ENCODE data around the gene ZNF444.

The ZNF444 gene

DNA sequence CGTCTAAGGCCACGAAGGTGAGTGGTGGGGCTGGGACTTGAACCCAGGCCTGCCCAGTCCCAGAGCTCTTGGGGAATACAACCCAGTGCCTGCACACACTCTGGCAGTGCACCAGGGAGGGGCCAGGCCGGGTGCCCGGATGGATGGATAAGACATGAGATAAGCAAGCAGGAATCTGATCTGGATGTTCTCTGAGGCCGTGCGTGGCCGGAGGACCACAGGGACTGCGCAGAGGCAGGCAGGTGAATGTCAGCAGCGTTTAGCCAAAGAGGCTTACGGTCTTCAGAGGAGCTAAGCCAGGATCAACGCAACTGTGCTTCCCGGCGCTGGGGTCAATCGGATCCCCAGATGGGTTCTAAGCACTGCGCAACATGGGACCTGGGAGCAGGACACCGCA lies 21.5 kb upstream of the ZNF444 start:
- Histone ChIP-seq H3K4me1 (ENCODE audit: control insufficient read depth, insufficient read depth, low read length) (peaks cover 14% of the 10 kb centered on the region), H3K27ac (ENCODE audit: low read depth, low read length) (peak overlapping the region; percentile 79)

DNA sequence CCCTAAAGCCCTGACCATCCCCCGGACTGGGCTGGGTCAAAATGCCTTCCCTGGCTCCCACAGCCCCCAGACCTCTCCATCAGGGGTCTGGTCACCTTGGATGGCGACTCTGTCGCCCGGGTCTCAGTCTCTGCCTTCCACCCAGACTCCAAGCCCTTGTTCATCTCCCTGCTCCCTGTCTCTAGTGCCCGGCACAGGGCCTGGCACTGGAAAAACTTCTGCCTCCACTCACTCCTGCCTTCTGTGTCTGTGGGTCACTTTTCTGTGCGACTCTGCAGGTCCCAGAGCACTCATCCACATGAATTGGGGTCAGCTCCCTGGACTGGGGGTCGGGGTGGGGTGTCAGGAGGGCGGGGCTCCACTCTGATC lies 21.1 kb upstream of the ZNF444 start:
- H3K9ac ChIP-seq (ENCODE audit: low read length), result no peak overlapping the region
- H3K27ac ChIP-seq (ENCODE audit: low read depth, low read length), result peak overlapping the region; percentile 79
- H3K4me1 ChIP-seq (ENCODE audit: control insufficient read depth, insufficient read depth, low read length), result peaks cover 14% of the 10 kb centered on the region

More for the DNA sequence above, 21.5 kb upstream of the ZNF444 start:
- Histone ChIP-seq H3K9ac (ENCODE audit: low read length) (no peak overlapping the region), H3K36me3 (ENCODE audit: control insufficient read depth, insufficient read depth, low read length) (peaks cover under 1% of the 10 kb centered on the region), H3K27me3 (ENCODE audit: control insufficient read depth, insufficient read depth, low read length) (no peaks in the 10 kb centered on the region), H3K4me3 (ENCODE audit: low read length) (peak overlapping the region; percentile 65)

DNA sequence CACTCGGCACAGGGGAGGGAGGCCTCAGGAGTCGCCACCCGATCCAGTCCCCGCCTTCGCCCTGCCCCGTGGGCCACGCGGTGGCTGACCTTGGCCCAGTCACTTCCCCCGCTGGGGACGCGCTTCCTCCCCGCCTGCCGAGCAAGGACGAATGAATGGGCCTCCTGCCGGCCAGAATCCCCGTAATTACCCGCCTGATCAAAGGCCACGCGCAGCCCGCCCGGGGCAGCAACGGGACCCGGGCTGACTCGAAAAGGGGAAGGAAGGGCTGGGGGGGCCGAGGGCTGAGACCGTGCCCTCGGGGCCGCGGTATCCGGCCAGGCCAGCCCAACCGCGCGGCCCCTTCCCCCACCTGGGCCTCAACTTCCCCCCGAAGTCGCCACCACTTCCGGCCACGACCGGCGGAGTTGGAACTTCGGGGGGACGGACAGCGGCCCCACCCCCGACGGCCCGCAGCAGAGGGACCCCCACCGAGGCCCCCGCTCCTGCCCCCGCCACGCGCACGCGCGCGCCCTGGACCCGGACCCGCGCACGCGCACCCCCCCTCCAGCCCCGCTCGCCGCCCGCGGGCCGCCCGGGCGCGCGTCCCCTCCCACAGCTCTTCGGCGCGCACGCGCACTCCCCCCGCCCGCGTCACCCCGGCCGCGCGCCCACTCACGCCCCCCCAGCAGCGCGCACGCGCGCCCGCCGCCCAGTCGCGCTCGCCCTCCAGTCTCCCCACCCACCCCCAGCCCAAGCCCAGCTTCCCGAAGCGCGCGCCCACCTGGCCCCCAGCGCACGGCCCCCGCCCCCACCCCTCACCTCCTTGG lies 20.5 kb upstream of the ZNF444 start:
- Histone ChIP-seq H3K4me1 (ENCODE audit: control insufficient read depth, insufficient read depth, low read length) (peaks cover 14% of the 10 kb centered on the region), H3K36me3 (ENCODE audit: control insufficient read depth, insufficient read depth, low read length) (no peaks in the 10 kb centered on the region), H3K27ac (ENCODE audit: low read depth, low read length) (peak overlapping the region; percentile 88), H3K4me3 (ENCODE audit: low read length) (peak overlapping the region; percentile 65), H3K9ac (ENCODE audit: low read length) (no peak overlapping the region), H3K27me3 (ENCODE audit: control insufficient read depth, insufficient read depth, low read length) (no peaks in the 10 kb centered on the region)

More for the DNA sequence above, 21.1 kb upstream of the ZNF444 start:
- H3K27me3 ChIP-seq (ENCODE audit: control insufficient read depth, insufficient read depth, low read length), result no peaks in the 10 kb centered on the region
- H3K4me3 ChIP-seq (ENCODE audit: low read length), result peak overlapping the region; percentile 65
- no peaks in the 10 kb centered on the region for H3K36me3 ChIP-seq (ENCODE audit: control insufficient read depth, insufficient read depth, low read length)

DNA sequence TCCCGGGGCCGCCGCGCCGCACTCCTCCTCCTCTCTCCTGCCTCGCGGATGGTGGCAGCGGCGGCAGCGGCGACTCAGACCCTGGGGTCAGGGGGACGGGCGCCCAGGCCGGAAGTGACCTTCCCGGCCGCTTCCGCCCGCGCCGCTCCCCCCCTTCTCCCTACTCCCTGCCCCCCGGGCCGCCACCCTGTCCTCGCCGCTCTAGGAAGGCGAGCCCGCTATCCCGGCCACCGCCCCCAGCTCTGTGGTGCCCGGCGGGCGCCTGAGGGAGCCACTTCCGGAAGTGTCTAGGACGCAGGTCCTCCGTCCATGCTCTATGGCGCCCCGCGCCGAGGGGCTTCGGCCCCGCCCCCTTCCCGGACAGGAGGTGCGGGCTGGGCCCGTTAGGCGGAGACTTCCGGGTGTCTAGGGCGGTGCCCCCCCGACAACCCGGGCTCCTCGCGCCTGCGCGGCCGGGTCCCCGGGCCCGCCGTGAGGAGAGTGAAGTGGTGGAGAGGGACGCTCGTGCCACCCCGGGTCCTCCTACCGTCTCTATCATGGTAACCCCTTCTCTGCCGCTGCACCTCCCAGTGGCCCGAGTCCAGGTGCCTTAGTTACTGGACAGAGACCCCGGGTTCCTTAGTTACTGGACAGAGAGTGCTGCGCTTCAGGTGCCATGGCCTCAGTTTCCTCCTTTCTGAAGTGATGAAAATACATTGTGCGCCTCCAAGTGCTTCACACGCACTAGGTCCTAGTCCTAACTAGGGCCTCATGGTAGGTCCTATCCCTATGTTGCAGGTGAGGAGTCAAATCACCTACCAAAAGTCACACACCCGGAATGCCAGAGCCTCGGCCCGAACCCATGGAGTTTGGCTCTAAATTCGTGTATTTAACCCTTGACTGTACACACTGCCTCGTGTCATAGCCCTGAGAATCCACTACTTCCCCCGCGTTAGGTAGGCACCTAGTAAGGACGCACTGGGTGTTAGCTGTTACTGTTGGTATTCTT lies 19.6 kb upstream of the ZNF444 start, which contains the start of gene ZNF787:
Gene ZNF787 (minus strand): TSS at position 116 of the 988 bp plus-strand sequence. CDS start 18,078 bp downstream, outside the sequence.
- Histone ChIP-seq H3K4me3 (ENCODE audit: low read length) (peak within 1 kb of the TSS; percentile 86), H3K27ac (ENCODE audit: low read depth, low read length) (peak within 1 kb of the TSS; percentile 88), H3K4me1 (ENCODE audit: control insufficient read depth, insufficient read depth, low read length) (peaks cover 14% of the 10 kb centered on the region), H3K27me3 (ENCODE audit: control insufficient read depth, insufficient read depth, low read length) (no peaks in the 10 kb centered on the region), H3K36me3 (ENCODE audit: control insufficient read depth, insufficient read depth, low read length) (no peaks in the 10 kb centered on the region), H3K9ac (ENCODE audit: low read length) (peak within 1 kb of the TSS; percentile 58)

DNA sequence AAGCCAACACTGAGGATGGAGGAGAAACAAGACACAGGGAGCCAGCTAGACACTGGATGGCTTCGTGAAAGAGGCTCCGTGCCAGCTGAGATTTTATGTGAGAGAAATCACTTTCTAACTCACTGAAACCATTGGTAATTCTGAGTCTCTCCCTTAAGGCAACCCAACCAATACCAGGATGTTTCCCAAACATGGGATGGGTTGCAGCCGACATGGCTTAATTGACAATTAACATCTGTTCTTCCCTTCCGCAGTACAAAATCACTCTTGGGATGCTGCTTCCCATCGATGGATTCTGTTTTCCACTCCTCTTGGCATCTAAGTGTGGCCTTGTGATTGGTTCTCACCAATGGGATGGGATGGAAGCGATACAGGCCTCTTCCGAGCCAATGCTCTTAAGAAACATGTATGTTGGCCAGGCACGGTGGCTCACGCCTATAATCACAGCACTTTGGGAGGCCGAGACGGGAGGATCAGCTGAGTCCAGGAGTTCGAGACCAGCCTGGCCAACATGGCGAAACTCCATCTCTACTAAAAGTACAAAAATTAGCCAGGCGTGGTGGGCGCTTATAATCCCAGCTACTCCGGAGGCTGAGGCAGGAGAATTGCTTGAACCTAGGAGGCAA lies 17.7 kb upstream of the ZNF444 start:
- no peak overlapping the region for H3K4me3 ChIP-seq (ENCODE audit: low read length)
- no peaks in the 10 kb centered on the region for H3K27me3 ChIP-seq (ENCODE audit: control insufficient read depth, insufficient read depth, low read length)
- no peaks in the 10 kb centered on the region for H3K36me3 ChIP-seq (ENCODE audit: control insufficient read depth, insufficient read depth, low read length)
- no peak overlapping the region for H3K27ac ChIP-seq (ENCODE audit: low read depth, low read length)
- no peak overlapping the region for H3K9ac ChIP-seq (ENCODE audit: low read length)
- H3K4me1 ChIP-seq (ENCODE audit: control insufficient read depth, insufficient read depth, low read length), result peaks cover 11% of the 10 kb centered on the region

DNA sequence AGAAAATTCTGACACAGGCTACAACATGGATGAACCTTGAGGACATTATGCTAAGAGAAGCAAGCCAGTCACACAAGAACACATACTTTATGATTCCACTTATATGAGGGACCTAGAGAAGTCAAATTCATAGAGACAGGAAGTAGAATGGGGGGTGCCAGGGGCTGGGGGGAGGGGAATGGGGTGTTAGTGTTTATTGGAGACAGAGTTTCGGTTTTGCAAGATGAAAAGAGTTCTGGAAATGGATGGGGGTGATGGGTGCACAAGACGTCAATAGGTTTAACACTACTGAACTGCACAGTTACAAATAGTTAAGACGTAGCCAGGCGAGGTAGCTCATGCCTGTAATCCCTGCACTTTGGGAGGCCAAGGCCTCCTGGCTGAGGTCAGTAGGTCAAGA lies 16.5 kb upstream of the ZNF444 start:
- no peak overlapping the region for H3K27ac ChIP-seq (ENCODE audit: low read depth, low read length)
- no peak overlapping the region for H3K9ac ChIP-seq (ENCODE audit: low read length)
- H3K36me3 ChIP-seq (ENCODE audit: control insufficient read depth, insufficient read depth, low read length), result no peaks in the 10 kb centered on the region
- H3K27me3 ChIP-seq (ENCODE audit: control insufficient read depth, insufficient read depth, low read length), result no peaks in the 10 kb centered on the region
- H3K4me1 ChIP-seq (ENCODE audit: control insufficient read depth, insufficient read depth, low read length), result peaks cover 9% of the 10 kb centered on the region
- no peak overlapping the region for H3K4me3 ChIP-seq (ENCODE audit: low read length)

DNA sequence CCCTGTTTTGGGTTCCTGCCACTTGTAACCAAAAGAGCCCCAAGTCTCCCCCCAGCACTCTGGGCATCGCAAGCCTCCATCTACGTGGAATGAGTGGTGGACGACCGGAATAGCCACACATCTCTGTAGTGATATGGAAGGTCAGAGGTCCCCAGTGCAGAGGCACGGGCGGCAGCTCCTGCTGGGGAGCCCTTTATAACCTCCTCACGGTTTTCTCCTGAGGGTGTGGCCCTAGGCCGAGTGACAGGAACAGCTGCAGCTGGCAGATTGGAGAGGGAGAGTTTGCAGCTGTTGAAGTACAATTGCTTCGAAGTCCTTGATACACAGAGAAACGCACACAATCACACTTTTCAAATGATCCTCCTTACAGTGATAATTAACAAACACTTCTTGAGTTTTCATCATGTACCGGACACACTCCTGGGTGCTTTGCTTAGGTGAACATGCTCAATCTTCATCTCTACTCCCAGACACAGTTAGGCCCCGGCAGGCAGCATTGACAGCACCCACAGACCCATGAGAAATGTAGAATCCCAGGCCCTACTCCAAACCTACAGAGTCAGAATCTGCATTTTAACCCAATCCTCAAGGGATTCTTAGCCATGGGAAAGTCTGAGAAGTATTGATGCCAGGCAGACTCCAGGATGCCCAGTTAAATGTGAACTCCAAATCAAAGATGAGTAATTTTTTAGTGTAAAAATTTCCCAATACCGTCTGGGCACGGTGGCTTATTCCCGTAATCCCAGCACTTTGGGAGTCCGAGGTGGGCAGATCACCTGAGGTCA lies 15.1 kb upstream of the ZNF444 start:
- Histone ChIP-seq H3K27ac (ENCODE audit: low read depth, low read length) (no peak overlapping the region), H3K4me3 (ENCODE audit: low read length) (no peak overlapping the region), H3K9ac (ENCODE audit: low read length) (no peak overlapping the region), H3K4me1 (ENCODE audit: control insufficient read depth, insufficient read depth, low read length) (peaks cover 4% of the 10 kb centered on the region), H3K36me3 (ENCODE audit: control insufficient read depth, insufficient read depth, low read length) (no peaks in the 10 kb centered on the region), H3K27me3 (ENCODE audit: control insufficient read depth, insufficient read depth, low read length) (no peaks in the 10 kb centered on the region)

DNA sequence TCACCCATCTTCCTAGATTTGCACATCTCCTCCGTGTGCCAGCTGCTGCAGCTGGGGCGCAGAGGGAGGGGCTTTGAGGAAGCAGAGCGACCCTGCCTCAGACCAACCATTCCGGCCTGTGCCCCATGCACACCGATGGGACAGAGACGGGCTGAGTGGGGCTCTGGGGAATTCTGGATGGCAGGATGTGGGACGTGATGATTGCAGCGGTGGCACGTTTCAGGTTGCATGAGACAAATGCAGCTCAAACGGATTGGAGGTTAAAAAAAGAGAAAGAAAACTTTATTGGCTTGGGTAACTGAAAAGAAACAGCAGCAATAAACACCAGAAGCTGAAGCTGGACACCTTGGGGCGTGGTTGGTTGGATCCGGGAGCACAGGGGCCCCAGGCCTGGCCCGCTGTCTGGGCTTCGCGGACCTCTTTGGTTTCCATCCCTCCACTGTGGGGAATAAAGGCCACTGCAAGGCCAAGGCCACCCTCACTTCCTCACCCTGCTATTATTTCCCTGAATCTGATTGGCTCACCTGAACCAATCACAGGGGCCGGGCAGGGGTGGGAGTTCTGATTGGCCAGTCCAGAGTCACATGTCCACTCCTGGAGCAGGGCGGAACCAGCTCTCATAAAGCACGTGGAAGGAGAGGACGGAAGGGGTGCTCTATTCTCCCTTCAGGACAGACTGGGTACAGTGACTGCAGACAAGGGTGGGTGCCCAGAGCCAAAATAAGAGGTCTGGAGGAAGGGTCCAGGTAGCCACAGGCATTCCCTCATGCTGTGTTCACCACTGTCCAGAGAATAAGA lies 13.9 kb upstream of the ZNF444 start:
- Histone ChIP-seq H3K36me3 (ENCODE audit: control insufficient read depth, insufficient read depth, low read length) (no peaks in the 10 kb centered on the region), H3K9ac (ENCODE audit: low read length) (no peak overlapping the region), H3K27me3 (ENCODE audit: control insufficient read depth, insufficient read depth, low read length) (no peaks in the 10 kb centered on the region), H3K4me3 (ENCODE audit: low read length) (no peak overlapping the region), H3K4me1 (ENCODE audit: control insufficient read depth, insufficient read depth, low read length) (no peaks in the 10 kb centered on the region), H3K27ac (ENCODE audit: low read depth, low read length) (no peak overlapping the region)

DNA sequence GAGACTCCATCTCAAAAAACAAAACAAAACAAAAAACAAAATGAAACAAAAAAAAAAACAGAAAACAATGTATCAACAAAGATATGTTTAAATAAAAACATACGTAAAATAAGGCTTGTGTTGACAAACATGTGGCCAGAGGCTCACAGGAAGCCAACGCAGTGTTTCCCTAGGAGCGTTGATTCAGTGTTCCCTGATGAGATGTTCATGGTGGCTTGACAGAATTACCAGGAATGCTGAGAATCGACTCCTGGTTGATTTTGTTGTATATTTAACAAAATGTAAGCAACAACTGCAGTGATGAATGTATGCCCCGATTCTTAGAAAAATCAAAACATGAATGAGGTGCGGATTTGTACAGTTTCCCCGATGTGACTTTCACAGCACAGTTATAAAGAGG lies 11.1 kb upstream of the ZNF444 start:
- Histone ChIP-seq H3K4me1 (ENCODE audit: control insufficient read depth, insufficient read depth, low read length) (no peaks in the 10 kb centered on the region), H3K9ac (ENCODE audit: low read length) (no peak overlapping the region), H3K27me3 (ENCODE audit: control insufficient read depth, insufficient read depth, low read length) (no peaks in the 10 kb centered on the region), H3K4me3 (ENCODE audit: low read length) (no peak overlapping the region), H3K36me3 (ENCODE audit: control insufficient read depth, insufficient read depth, low read length) (no peaks in the 10 kb centered on the region), H3K27ac (ENCODE audit: low read depth, low read length) (no peak overlapping the region)

DNA sequence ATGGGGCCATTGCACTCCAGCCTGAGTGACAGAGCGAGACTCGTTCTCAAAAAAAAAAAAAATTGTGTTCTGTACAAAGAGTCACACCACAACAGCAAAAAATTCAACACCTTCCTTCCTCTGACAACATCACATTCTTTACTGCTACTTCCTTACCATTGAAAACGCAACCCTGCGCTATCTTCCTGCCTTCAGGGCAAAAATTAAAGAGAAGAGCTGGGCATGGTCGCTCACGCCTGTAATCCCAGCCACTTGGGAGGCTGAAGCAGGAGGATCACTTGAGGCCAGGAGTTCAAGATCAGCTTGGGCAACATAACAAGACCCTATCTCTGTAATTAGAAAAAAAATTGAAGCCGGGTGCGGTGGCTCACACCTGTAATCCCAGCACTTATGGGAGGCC lies 9.4 kb upstream of the ZNF444 start:
- H3K4me3 ChIP-seq (ENCODE audit: low read length), result no peak overlapping the region
- H3K27me3 ChIP-seq (ENCODE audit: control insufficient read depth, insufficient read depth, low read length), result no peaks in the 10 kb centered on the region
- no peak overlapping the region for H3K9ac ChIP-seq (ENCODE audit: low read length)
- H3K27ac ChIP-seq (ENCODE audit: low read depth, low read length), result no peak overlapping the region
- no peaks in the 10 kb centered on the region for H3K36me3 ChIP-seq (ENCODE audit: control insufficient read depth, insufficient read depth, low read length)
- no peaks in the 10 kb centered on the region for H3K4me1 ChIP-seq (ENCODE audit: control insufficient read depth, insufficient read depth, low read length)

DNA sequence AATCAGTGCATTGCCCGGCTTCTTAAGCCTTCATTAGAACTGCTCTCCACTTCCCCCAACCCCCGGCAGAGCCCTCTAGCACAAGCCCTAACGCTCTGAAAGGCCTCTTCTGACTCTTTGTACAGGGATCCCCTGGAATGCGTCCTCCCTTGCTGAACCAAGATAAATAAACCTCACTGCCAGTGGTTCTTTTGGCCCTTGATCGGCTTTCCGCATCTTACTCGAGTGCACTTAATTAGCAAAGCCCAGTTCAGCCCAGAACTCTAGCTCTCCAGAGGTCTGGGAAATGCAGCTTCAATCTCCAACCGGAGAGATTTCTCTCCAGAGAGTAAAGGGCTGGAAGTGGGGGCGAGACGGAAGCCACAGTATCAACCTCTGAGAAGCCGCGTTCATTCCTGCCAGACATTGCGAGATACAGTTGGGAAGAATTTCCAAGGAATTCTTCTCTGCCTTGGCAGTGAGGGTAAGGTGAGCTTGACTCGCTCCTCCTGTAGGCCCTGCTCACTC lies 8.7 kb upstream of the ZNF444 start:
- peak overlapping the region; percentile 68 for H3K27ac ChIP-seq (ENCODE audit: low read depth, low read length)
- no peak overlapping the region for H3K9ac ChIP-seq (ENCODE audit: low read length)
- H3K4me1 ChIP-seq (ENCODE audit: control insufficient read depth, insufficient read depth, low read length), result no peaks in the 10 kb centered on the region
- H3K4me3 ChIP-seq (ENCODE audit: low read length), result no peak overlapping the region
- no peaks in the 10 kb centered on the region for H3K36me3 ChIP-seq (ENCODE audit: control insufficient read depth, insufficient read depth, low read length)
- no peaks in the 10 kb centered on the region for H3K27me3 ChIP-seq (ENCODE audit: control insufficient read depth, insufficient read depth, low read length)

Measured in rectal smooth muscle tissue (tissue), 1 donor.